GM23338 (cell line): Measurements from ENCODE around the gene PEBP1. TPM values are rescaled to one million over a fixed set of nuclear protein-coding genes. Genes with fewer than 3 reads are reported as not detected.
A peak's percentile ranks its signal among the peaks of the same experiment; 100 is the strongest.

Experiments
- ATAC-seq: fragments of 200-7000 bp; cut with Tn5 transposase; 3 replicates; pipeline ENCODE4 v1.9.1; 2020
- DNase-seq: peaks from one replicate; pipeline ENCODE4 v3.0.0-alpha.2; 2015; ENCODE audit warnings: low spot score
- H2AFZ ChIP-seq: fragments of 200-600 bp; sonication (generic); 2 replicates; pipeline ENCODE4 v1.8.0; 2016; ENCODE audit warnings: antibody characterized with exemption, mild to moderate bottlenecking, moderate library complexity
- H3F3A ChIP-seq: fragments of 200-600 bp; sonication (generic); replicated peaks from 2 replicates; pipeline ENCODE4 v1.8.0; 2017; ENCODE audit warnings: antibody characterized with exemption, mixed run types, low read depth
- H3K27ac ChIP-seq: fragments of 200-600 bp; sonication (generic); 2 replicates; pipeline ENCODE4 v1.6.1; 2016; ENCODE audit warnings: low read depth
- H3K27me3 ChIP-seq: fragments of 200-600 bp; sonication (generic); 2 replicates; pipeline ENCODE4 v1.8.0; 2016; ENCODE audit warnings: mild to moderate bottlenecking, mixed run types, moderate library complexity; ENCODE audit not compliant: insufficient read depth
- H3K36me3 ChIP-seq: fragments of 200-600 bp; sonication (generic); 2 replicates; pipeline ENCODE4 v1.8.0; 2016; ENCODE audit warnings: mild to moderate bottlenecking; ENCODE audit not compliant: insufficient read depth
- H3K4me1 ChIP-seq: fragments of 200-600 bp; sonication (generic); 2 replicates; pipeline ENCODE4 v1.8.0; 2016; ENCODE audit warnings: mild to moderate bottlenecking, moderate library complexity; ENCODE audit not compliant: insufficient read depth
- H3K4me2 ChIP-seq: fragments of 200-600 bp; sonication (generic); 2 replicates; pipeline ENCODE4 v1.7.1; 2017; ENCODE audit warnings: mixed run types
- H3K4me3 ChIP-seq: fragments of 200-600 bp; sonication (generic); 2 replicates; pipeline ENCODE4 v1.6.1; 2016; ENCODE audit warnings: mixed run types
- H3K79me2 ChIP-seq: fragments of 200-600 bp; sonication (generic); replicated peaks from 2 replicates; pipeline ENCODE4 v1.8.0; 2017; ENCODE audit warnings: mild to moderate bottlenecking; ENCODE audit not compliant: insufficient read depth
- H3K9me2 ChIP-seq: fragments of 200-600 bp; sonication (generic); 2 replicates; pipeline ENCODE4 v1.8.0; 2017; ENCODE audit not compliant: insufficient read depth
- H4K20me1 ChIP-seq: fragments of 200-600 bp; sonication (generic); replicated peaks from 2 replicates; pipeline ENCODE4 v1.8.0; 2017; ENCODE audit warnings: mild to moderate bottlenecking; ENCODE audit not compliant: insufficient read depth
- H3K27ac Mint-ChIP-seq: 2 replicates; pipeline ENCODE4 v1.8.0; 2020; ENCODE audit warnings: inconsistent platforms, mild to moderate bottlenecking, moderate library complexity, mixed read lengths
- H3K27me3 Mint-ChIP-seq: 3 replicates; pipeline ENCODE4 v1.8.0; 2022; ENCODE audit warnings: low read depth, mild to moderate bottlenecking, moderate library complexity, mixed read lengths, inconsistent platforms; ENCODE audit not compliant: insufficient read depth, poor library complexity
- H3K36me3 Mint-ChIP-seq: 3 replicates; pipeline ENCODE4 v1.8.0; 2021; ENCODE audit warnings: low read depth, mild to moderate bottlenecking, inconsistent platforms, moderate library complexity, mixed read lengths
- H3K4me1 Mint-ChIP-seq: 3 replicates; pipeline ENCODE4 v1.8.0; 2020; ENCODE audit warnings: mild to moderate bottlenecking, inconsistent platforms, mixed read lengths
- H3K4me3 Mint-ChIP-seq: 3 replicates; pipeline ENCODE4 v1.8.0; 2021; ENCODE audit warnings: moderate library complexity, mild to moderate bottlenecking, inconsistent platforms, mixed read lengths
- H3K9me3 Mint-ChIP-seq: 3 replicates; pipeline ENCODE4 v1.8.0; 2020; ENCODE audit warnings: moderate library complexity, mild to moderate bottlenecking, inconsistent platforms, mixed read lengths
- CREB1 ChIP-seq: fragments of 250-450 bp; sonication (Bioruptor Pico); IDR thresholded peaks from 2 replicates; pipeline ENCODE4 v1.5.0; 2020; ENCODE audit warnings: low read depth, mild to moderate bottlenecking, moderate library complexity
- ETS1 ChIP-seq: IDR thresholded peaks from 2 replicates; pipeline ENCODE4 v1.6.1; 2016; ENCODE audit warnings: antibody characterized with exemption
- EZH2 ChIP-seq: fragments of 200-600 bp; sonication (generic); IDR thresholded peaks from one replicate; pipeline ENCODE4 v1.8.0; 2017; ENCODE audit warnings: antibody characterized with exemption, mild to moderate bottlenecking, low read depth; ENCODE audit not compliant: unreplicated experiment
- EZH2phosphoT487 ChIP-seq: fragments of 200-600 bp; sonication (generic); IDR thresholded peaks from one replicate; pipeline ENCODE4 v1.8.1; 2018; ENCODE audit warnings: antibody characterized with exemption; ENCODE audit not compliant: unreplicated experiment
- JUNB ChIP-seq: IDR thresholded peaks from one replicate; pipeline ENCODE4 v1.6.1; 2016; ENCODE audit warnings: antibody characterized with exemption; ENCODE audit not compliant: unreplicated experiment
- NANOG ChIP-seq: IDR thresholded peaks from 2 replicates; pipeline ENCODE4 v1.6.1; 2016; ENCODE audit warnings: antibody characterized with exemption, borderline replicate concordance
- POLR2AphosphoS5 ChIP-seq: IDR thresholded peaks from 2 replicates; pipeline ENCODE4 v1.6.1; 2016; ENCODE audit warnings: antibody characterized with exemption, low read depth
- REST ChIP-seq: IDR thresholded peaks from one replicate; pipeline ENCODE4 v1.6.1; 2018; ENCODE audit warnings: antibody characterized with exemption; ENCODE audit not compliant: unreplicated experiment
- STAT1 ChIP-seq: IDR thresholded peaks from one replicate; pipeline ENCODE4 v1.6.1; 2016; ENCODE audit warnings: antibody characterized with exemption; ENCODE audit not compliant: unreplicated experiment
- ZNF331 ChIP-seq: fragments of 250-450 bp; sonication (Bioruptor Pico); IDR thresholded peaks from 2 replicates; pipeline ENCODE4 v1.5.0; 2020; ENCODE audit warnings: low read depth, mild to moderate bottlenecking, moderate library complexity
- ZNF462 ChIP-seq: fragments of 250-450 bp; sonication (Bioruptor Pico); IDR thresholded peaks from 2 replicates; pipeline ENCODE4 v1.5.0; 2020; ENCODE audit warnings: mild to moderate bottlenecking, moderate library complexity
- polyA plus RNA-seq: library from polyadenylated mRNA; unstranded; fragments of >200 nt; fragmentation: Nextera tagmentation; extraction: Ambion mirVana; gene quantifications from 2 replicates; pipeline ENCODE4 v1.2.1, GENCODE V29; 2016
- total RNA-seq: library from RNA; depleted of rRNA; stranded (reverse); fragments of >200 nt; shearing (Covaris generic); gene quantifications from 2 replicates; pipeline ENCODE4 v1.2.3, GENCODE V29; 2014

PEBP1 gene
- total and polyA plus RNA-seq, 2 experiments from 2014 or later, result 442 to 844 TPM

GRCh38 chr12:118102070-118102469 lies 33.9 kb upstream of the PEBP1 start:
- Histone ChIP-seq H3K27ac (peak overlapping the region; percentile 95; the same call in 1 of the 2 replicates), H3F3A (peaks cover 12% of the 10 kb centered on the region), H2AFZ (no peak overlapping the region), H3K79me2 (peaks cover 75% of the 10 kb centered on the region), H3K4me2 (peak overlapping the region; percentile 98), H3K4me1 (peaks cover 33% of the 10 kb centered on the region), H3K4me3 (peak overlapping the region; percentile 93), H3K27me3 (no peaks in the 10 kb centered on the region), H4K20me1 (no peaks in the 10 kb centered on the region; the same call in none of the 2 replicates), H3K36me3 (peaks cover 15% of the 10 kb centered on the region), H3K9me2 (no peaks in the 10 kb centered on the region)
- Mint-ChIP-seq H3K36me3 (peaks cover 27% of the 10 kb centered on the region), H3K4me3 (peak overlapping the region; percentile 96), H3K27me3 (no peaks in the 10 kb centered on the region), H3K9me3 (no peaks in the 10 kb centered on the region; the same call in 2 of the 3 replicates), H3K4me1 (peaks cover 22% of the 10 kb centered on the region), H3K27ac (no peak overlapping the region)
- no peak for ATAC-seq
- TF ChIP-seq POLR2AphosphoS5, result no peak
- no peak for TF ChIP-seq EZH2
- no peak for TF ChIP-seq STAT1
- TF ChIP-seq JUNB, result no peak
- no peak for DNase-seq

DNA sequence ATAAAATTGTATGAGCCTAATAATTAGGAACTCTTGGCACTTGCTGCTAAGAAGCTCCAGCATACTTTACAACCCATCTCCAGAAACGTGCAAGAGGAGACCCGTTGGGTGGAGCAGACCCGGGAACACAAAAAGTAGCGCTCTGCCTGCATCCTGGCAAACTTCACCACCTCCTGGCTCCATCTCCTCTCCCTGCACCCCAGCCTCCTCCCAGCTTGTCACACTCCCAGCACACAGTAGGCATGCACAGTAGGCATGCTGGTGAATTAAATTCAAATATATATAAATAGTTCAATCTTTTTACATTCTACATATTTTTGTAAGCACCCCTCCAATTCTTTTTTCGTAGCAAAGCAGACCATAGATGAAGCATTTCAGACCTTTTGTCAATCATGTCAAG lies 33.3 kb upstream of the PEBP1 start:
- H3K27me3 Mint-ChIP-seq, result no peaks in the 10 kb centered on the region
- H3K36me3 ChIP-seq, result peaks cover 15% of the 10 kb centered on the region
- H3F3A ChIP-seq, result peaks cover 14% of the 10 kb centered on the region
- no peaks in the 10 kb centered on the region for H3K9me2 ChIP-seq
- peak overlapping the region; percentile 93 for H3K4me3 ChIP-seq
- no peak overlapping the region for H2AFZ ChIP-seq
- peak; percentile 4; the same call in 2 of the 3 replicates for ATAC-seq
- H3K4me2 ChIP-seq, result peak overlapping the region; percentile 98
- H3K27ac ChIP-seq, result peak overlapping the region; percentile 95
- H3K27me3 ChIP-seq, result no peaks in the 10 kb centered on the region
- H3K79me2 ChIP-seq, result peaks cover 70% of the 10 kb centered on the region
- peaks cover 26% of the 10 kb centered on the region for H3K36me3 Mint-ChIP-seq
- H3K4me1 ChIP-seq, result peaks cover 36% of the 10 kb centered on the region
- peaks cover 23% of the 10 kb centered on the region for H3K4me1 Mint-ChIP-seq
- peak overlapping the region; percentile 96 for H3K4me3 Mint-ChIP-seq
- no peaks in the 10 kb centered on the region; the same call in none of the 2 replicates for H4K20me1 ChIP-seq
- no peaks in the 10 kb centered on the region; the same call in 2 of the 3 replicates for H3K9me3 Mint-ChIP-seq
- DNase-seq, result peak; percentile 35
- H3K27ac Mint-ChIP-seq, result peak overlapping the region; percentile 92; the same call in 1 of the 2 replicates
- TF ChIP-seq ZNF331 (CRISPR knock-in tag) (no peak), JUNB (no peak), EZH2 (no peak), STAT1 (no peak), NANOG (no peak), REST (no peak), ZNF462 (no peak), CREB1 (no peak), ETS1 (no peak), EZH2phosphoT487 (no peak)
